ENCODE data around the gene OAS2.

The OAS2 gene

GRCh38 chr12:112971248-112971647 is 7.1 kb upstream of the OAS2 start:
- Mint-ChIP-seq H3K4me1 (no peaks in the 10 kb centered on the region), H3K9me3 (no peaks in the 10 kb centered on the region), H3K4me3 (no peak overlapping the region), H3K27ac (no peak overlapping the region), H3K27me3 (ENCODE audit: low read depth, poor library complexity) (peaks cover 23% of the 10 kb centered on the region), H3K36me3 (ENCODE audit: low read depth) (no peaks in the 10 kb centered on the region)
- TF ChIP-seq CTCF (IDR thresholded peaks at IDR 0.05) = no peak
- DNase-seq = no peak

- Mint-ChIP-seq H3K27me3 (ENCODE audit: low read depth, poor library complexity) (peaks cover 17% of the 10 kb centered on the region), H3K4me3 (no peak overlapping the region), H3K4me1 (no peaks in the 10 kb centered on the region), H3K36me3 (ENCODE audit: low read depth) (no peaks in the 10 kb centered on the region), H3K9me3 (no peaks in the 10 kb centered on the region), H3K27ac (no peak overlapping the region)
- TF ChIP-seq CTCF (IDR thresholded peaks at IDR 0.05) = no peak
- DNase-seq = no peak
Observed at GRCh38 chr12:112973011-112973735, 5.1 kb upstream of the OAS2 start.

GRCh38 chr12:112973818-112974231 is 4.5 kb upstream of the OAS2 start:
- H3K27me3 Mint-ChIP-seq (ENCODE audit: low read depth, poor library complexity) = peaks cover 15% of the 10 kb centered on the region
- H3K4me3 Mint-ChIP-seq = no peak overlapping the region
- no peaks in the 10 kb centered on the region for H3K36me3 Mint-ChIP-seq (ENCODE audit: low read depth)
- H3K9me3 Mint-ChIP-seq = no peaks in the 10 kb centered on the region
- H3K27ac Mint-ChIP-seq = no peak overlapping the region
- no peak for TF ChIP-seq CTCF (IDR thresholded peaks at IDR 0.05)
- no peak for DNase-seq
- H3K4me1 Mint-ChIP-seq = no peaks in the 10 kb centered on the region

- Mint-ChIP-seq H3K4me3 (no peak overlapping the region), H3K9me3 (no peaks in the 10 kb centered on the region), H3K27ac (no peak overlapping the region), H3K4me1 (no peaks in the 10 kb centered on the region), H3K36me3 (ENCODE audit: low read depth) (no peaks in the 10 kb centered on the region), H3K27me3 (ENCODE audit: low read depth, poor library complexity) (peaks cover 19% of the 10 kb centered on the region)
- DNase-seq = no peak
- TF ChIP-seq CTCF (IDR thresholded peaks at IDR 0.05) = no peak
Observed at GRCh38 chr12:112974904-112975303, 3.4 kb upstream of the OAS2 start.

GRCh38 chr12:112977139-112977538 is 1.2 kb upstream of the OAS2 start:
- H3K36me3 Mint-ChIP-seq (ENCODE audit: low read depth) = no peaks in the 10 kb centered on the region
- H3K27ac Mint-ChIP-seq = no peak overlapping the region
- DNase-seq = no peak
- no peak overlapping the region for H3K4me3 Mint-ChIP-seq
- no peak for TF ChIP-seq CTCF (IDR thresholded peaks at IDR 0.05)
- H3K27me3 Mint-ChIP-seq (ENCODE audit: low read depth, poor library complexity) = peaks cover 15% of the 10 kb centered on the region
- peaks cover 6% of the 10 kb centered on the region for H3K9me3 Mint-ChIP-seq
- H3K4me1 Mint-ChIP-seq = no peaks in the 10 kb centered on the region

GRCh38 chr12:112977641-112978040 is 678 bp upstream of the OAS2 start:
- H3K27ac Mint-ChIP-seq = no peak overlapping the region

More at GRCh38 chr12:112977641-112978040, 678 bp upstream of the OAS2 start:
- Mint-ChIP-seq H3K27me3 (ENCODE audit: low read depth, poor library complexity) (peaks cover 15% of the 10 kb centered on the region), H3K9me3 (peaks cover 10% of the 10 kb centered on the region), H3K4me3 (no peak overlapping the region), H3K4me1 (no peaks in the 10 kb centered on the region), H3K36me3 (ENCODE audit: low read depth) (no peaks in the 10 kb centered on the region)
- DNase-seq = no peak
- TF ChIP-seq CTCF (IDR thresholded peaks at IDR 0.05) = no peak

Data from nephron progenitor cell (in vitro differentiated cells).